Islet precursor cell (in vitro differentiated cells): ENCODE data around the gene ADAM12.
A peak's percentile ranks its signal among the peaks of the same experiment; 100 is the strongest.
"Not testable (repeated sequence)": the region's sequence is repeated elsewhere in the genome, so short reads cannot be mapped to it uniquely, and the experiment has no call there.

ENCODE experiments used
- DNase-seq: peaks from one replicate; pipeline ENCODE4 v3.0.0-alpha.2; 2018

The ADAM12 gene

GRCh38 chr10:126405239-126405775, 17.0 kb upstream of the ADAM12 start:
- DNase-seq = no peak

- no peak for DNase-seq
Measured at GRCh38 chr10:126402721-126403695, 14.7 kb upstream of the ADAM12 start.

GRCh38 chr10:126400641-126401040, 12.4 kb upstream of the ADAM12 start:
- no peak for DNase-seq

- DNase-seq = no peak
Measured at GRCh38 chr10:126398924-126399323, 10.6 kb upstream of the ADAM12 start.

GRCh38 chr10:126398383-126398743, 10.1 kb upstream of the ADAM12 start:
- DNase-seq = no peak

- DNase-seq = peak; percentile 85
Measured at GRCh38 chr10:126397640-126398382, 9.5 kb upstream of the ADAM12 start.

- no peak for DNase-seq
Measured at GRCh38 chr10:126397156-126397555, 8.9 kb upstream of the ADAM12 start.

- DNase-seq = no peak
Measured at GRCh38 chr10:126394948-126395347, 6.7 kb upstream of the ADAM12 start.

GRCh38 chr10:126393076-126393475, 4.8 kb upstream of the ADAM12 start:
- no peak for DNase-seq

GRCh38 chr10:126392469-126392868, 4.2 kb upstream of the ADAM12 start:
- no peak for DNase-seq

GRCh38 chr10:126392068-126392467, 3.8 kb upstream of the ADAM12 start:
- no peak for DNase-seq

GRCh38 chr10:126391192-126391885, 3.1 kb upstream of the ADAM12 start:
- no peak for DNase-seq

GRCh38 chr10:126390324-126390723, 2.0 kb upstream of the ADAM12 start:
- no peak for DNase-seq

- DNase-seq = peak; percentile 78
Measured at GRCh38 chr10:126387041-126387921, 996 bp downstream of the ADAM12 start.

- DNase-seq = no peak
Measured at GRCh38 chr10:126384269-126384873, 3.9 kb downstream of the ADAM12 start.

- no peak for DNase-seq
Measured at GRCh38 chr10:126380352-126381076, 7.8 kb downstream of the ADAM12 start.

GRCh38 chr10:126379166-126379565, 9.1 kb downstream of the ADAM12 start:
- DNase-seq = not testable (repeated sequence)

- no peak for DNase-seq
Measured at GRCh38 chr10:126376956-126377355, 11.3 kb downstream of the ADAM12 start.

- DNase-seq = no peak
Measured at GRCh38 chr10:126375926-126376554, 12.2 kb downstream of the ADAM12 start.

GRCh38 chr10:126375299-126375698, 13.0 kb downstream of the ADAM12 start:
- DNase-seq = no peak
